Measurements from ENCODE around the gene GAMT.
A peak's percentile ranks its signal among the peaks of the same experiment; 100 is the strongest.

GAMT gene

DNA sequence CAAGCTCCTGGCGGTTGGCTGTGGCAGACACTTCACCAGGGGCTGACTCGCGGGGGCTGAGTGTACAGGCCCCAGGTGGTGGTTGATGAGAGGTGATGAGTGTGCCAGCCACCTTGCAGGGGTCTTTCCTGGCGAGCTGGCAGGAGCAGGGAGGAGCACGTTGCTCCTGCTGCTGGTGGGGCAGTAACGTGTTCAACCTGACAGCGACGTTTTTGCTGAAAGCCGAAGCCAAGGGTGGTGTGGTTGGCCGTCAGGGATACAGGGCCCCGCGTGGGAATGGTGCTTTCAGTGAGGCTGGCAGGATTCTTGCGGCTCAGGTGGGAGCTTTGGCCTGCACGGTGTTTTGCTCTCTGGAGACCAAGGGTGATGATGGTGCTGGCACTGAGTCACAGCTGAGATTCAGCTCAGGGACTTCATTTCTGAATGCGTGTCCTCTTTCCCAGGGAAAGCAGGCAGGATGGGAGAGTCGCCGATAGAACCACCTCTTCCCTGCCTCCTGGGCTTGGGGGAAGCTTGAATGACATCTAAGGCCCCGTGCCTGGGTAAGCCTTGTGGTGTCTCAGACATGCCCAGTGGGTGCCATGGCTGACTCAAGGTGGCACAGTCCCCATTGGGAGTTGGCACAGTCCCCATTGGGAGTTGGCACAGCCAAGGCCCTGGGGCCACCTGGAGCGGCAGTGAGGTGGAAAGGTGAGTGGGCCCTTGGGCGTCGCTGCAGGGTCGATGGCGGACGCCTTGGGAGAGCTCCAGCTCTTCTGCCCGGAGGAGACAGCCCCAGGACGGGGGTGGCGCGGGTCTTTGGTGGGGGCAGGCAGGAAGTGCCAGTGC lies 14.9 kb upstream of the GAMT start:
- Histone ChIP-seq H3K4me1 (ENCODE audit: insufficient read depth, low read length) (peaks cover 11% of the 10 kb centered on the region), H3K27ac (ENCODE audit: low read depth, low read length) (peak overlapping the region; percentile 69; the same call in 1 of the 2 replicates), H3K9me3 (ENCODE audit: insufficient read depth, low read depth, low read length) (no peaks in the 10 kb centered on the region), H3K9ac (ENCODE audit: low read depth, low read length) (peak overlapping the region; percentile 33), H3K4me3 (ENCODE audit: low read length) (peak overlapping the region; percentile 27), H3K36me3 (ENCODE audit: insufficient read depth, low read length) (peaks cover 48% of the 10 kb centered on the region), H3K27me3 (ENCODE audit: insufficient read depth, low read length) (no peaks in the 10 kb centered on the region)
- WGBS = 83% methylated on average over 28 of the region's 28 CpGs

- Histone ChIP-seq H3K27me3 (ENCODE audit: insufficient read depth, low read length) (no peaks in the 10 kb centered on the region), H3K4me3 (ENCODE audit: low read length) (no peak overlapping the region), H3K4me1 (ENCODE audit: insufficient read depth, low read length) (peaks cover 25% of the 10 kb centered on the region), H3K9ac (ENCODE audit: low read depth, low read length) (no peak overlapping the region), H3K27ac (ENCODE audit: low read depth, low read length) (no peak overlapping the region; the same call in 1 of the 2 replicates), H3K9me3 (ENCODE audit: insufficient read depth, low read depth, low read length) (no peaks in the 10 kb centered on the region), H3K36me3 (ENCODE audit: insufficient read depth, low read length) (peaks cover 34% of the 10 kb centered on the region)
- 95% methylated on average over 36 of the region's 36 CpGs for WGBS
These were observed 11.9 kb upstream of the GAMT start for GRCh38 chr19:1412995-1413800.

GRCh38 chr19:1412323-1412923 lies 11.1 kb upstream of the GAMT start:
- Histone ChIP-seq H3K27me3 (ENCODE audit: insufficient read depth, low read length) (no peaks in the 10 kb centered on the region), H3K9ac (ENCODE audit: low read depth, low read length) (no peak overlapping the region), H3K4me3 (ENCODE audit: low read length) (no peak overlapping the region), H3K4me1 (ENCODE audit: insufficient read depth, low read length) (peaks cover 25% of the 10 kb centered on the region), H3K27ac (ENCODE audit: low read depth, low read length) (no peak overlapping the region), H3K9me3 (ENCODE audit: insufficient read depth, low read depth, low read length) (no peaks in the 10 kb centered on the region), H3K36me3 (ENCODE audit: insufficient read depth, low read length) (peaks cover 27% of the 10 kb centered on the region)
- WGBS = 94% methylated on average over 21 of the region's 21 CpGs

- H3K4me3 ChIP-seq (ENCODE audit: low read length) = no peak overlapping the region
- H3K9me3 ChIP-seq (ENCODE audit: insufficient read depth, low read depth, low read length) = no peaks in the 10 kb centered on the region
- WGBS = 92% methylated on average over 29 of the region's 29 CpGs
- no peak overlapping the region; the same call in 1 of the 2 replicates for H3K9ac ChIP-seq (ENCODE audit: low read depth, low read length)
- H3K27me3 ChIP-seq (ENCODE audit: insufficient read depth, low read length) = no peaks in the 10 kb centered on the region
- H3K36me3 ChIP-seq (ENCODE audit: insufficient read depth, low read length) = peaks cover 23% of the 10 kb centered on the region
- peaks cover 25% of the 10 kb centered on the region for H3K4me1 ChIP-seq (ENCODE audit: insufficient read depth, low read length)
- no peak overlapping the region for H3K27ac ChIP-seq (ENCODE audit: low read depth, low read length)
These were observed 10.2 kb upstream of the GAMT start for GRCh38 chr19:1411255-1412191.

DNA sequence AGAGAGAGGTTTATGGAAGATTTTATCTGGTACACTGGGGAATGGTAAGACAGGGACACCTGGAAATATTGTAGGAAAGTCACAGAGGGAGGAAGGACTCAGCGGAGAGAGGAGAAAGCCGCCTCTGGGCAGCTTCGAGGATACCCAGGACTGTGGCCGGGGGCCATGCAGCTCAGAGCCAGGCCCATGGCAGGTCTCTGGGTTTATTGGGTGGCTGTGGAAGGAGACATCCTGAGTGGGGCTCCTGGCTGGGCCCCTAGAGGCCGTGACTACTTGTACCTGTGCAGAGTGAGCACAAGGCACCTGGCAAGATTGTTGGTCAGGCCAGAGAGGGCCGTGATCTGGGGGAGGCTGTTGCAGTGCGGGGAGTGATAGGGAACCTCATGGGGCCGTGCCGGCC lies 9.4 kb upstream of the GAMT start:
- 93% methylated on average over 9 of the region's 9 CpGs for WGBS
- Histone ChIP-seq H3K9ac (ENCODE audit: low read depth, low read length) (no peak overlapping the region; the same call in 1 of the 2 replicates), H3K27me3 (ENCODE audit: insufficient read depth, low read length) (no peaks in the 10 kb centered on the region), H3K9me3 (ENCODE audit: insufficient read depth, low read depth, low read length) (no peaks in the 10 kb centered on the region), H3K4me3 (ENCODE audit: low read length) (no peak overlapping the region), H3K27ac (ENCODE audit: low read depth, low read length) (no peak overlapping the region; the same call in 1 of the 2 replicates), H3K4me1 (ENCODE audit: insufficient read depth, low read length) (peaks cover 17% of the 10 kb centered on the region), H3K36me3 (ENCODE audit: insufficient read depth, low read length) (peaks cover 23% of the 10 kb centered on the region)

DNA sequence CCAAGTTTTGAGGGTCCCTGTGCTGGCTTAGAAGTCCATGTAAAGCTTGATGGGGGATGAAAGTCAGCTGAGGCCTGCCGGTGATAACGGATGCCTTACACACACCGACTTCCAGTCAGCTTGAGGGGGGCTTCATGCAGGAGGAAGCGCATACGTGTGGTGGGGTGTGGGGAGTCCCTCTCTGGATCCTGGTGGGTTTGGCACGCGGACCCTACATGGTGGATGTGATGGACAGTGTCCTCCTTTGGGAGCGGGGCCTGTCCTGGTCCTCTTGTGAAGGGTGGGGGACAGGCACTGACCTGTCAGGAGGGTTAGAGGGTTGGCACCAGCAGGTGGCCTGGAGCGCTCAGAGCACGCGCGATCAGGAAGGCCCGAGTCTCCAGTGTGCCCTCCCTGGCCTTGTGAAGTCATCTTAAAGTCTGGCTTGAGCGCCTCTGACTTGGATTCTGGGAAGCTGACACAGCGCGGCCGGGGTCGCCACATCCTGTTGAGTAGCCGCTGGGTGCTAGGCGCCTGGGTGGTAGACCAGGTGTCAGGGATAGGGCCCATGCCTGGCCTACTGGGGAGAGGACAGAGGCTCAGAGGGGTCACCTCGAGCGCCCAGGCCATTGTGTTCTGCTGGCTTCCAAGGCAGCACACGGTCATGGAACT lies 8.9 kb upstream of the GAMT start:
- WGBS = 92% methylated on average over 23 of the region's 23 CpGs

DNA sequence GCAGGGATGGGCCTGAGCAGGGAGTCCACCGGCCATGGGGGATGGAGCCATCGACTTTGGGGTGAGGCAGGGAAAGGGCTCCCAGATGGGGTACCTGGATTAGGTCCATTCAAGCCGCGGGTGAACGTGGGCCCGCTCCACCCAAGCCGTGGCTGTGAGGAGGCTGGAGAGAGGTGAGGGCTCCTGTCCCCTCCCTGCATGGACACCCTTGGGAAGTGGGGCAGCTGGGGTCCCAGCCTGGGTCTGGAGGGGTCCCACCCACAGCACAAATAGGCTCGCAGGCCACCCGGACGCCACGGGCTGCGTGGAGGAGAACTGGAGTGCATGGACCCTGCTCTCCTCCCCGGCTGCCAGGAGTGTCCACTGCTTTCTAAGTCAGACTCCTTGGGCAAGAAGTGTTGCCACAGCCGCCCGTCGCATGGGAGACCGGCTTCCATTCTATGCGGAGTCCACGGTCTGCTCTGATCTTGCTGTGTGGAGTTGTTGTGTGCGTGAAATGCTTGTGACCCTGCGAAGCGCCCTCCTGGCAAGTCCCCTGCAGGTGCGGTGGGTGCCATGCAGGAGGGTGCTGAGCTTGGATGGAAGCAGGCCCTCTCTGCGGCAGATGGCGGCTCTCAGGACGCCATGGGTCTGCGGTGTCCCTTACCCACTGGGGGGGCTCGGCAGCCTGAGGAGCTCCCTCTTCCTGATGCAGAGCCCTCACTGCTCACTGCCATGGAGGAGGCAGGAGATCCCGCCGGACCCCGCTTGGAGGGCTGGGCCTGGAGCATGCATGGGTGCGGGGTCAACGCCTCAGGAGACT lies 8.1 kb upstream of the GAMT start:
- peak overlapping the region; percentile 82; the same call in 1 of the 2 replicates for H3K27ac ChIP-seq (ENCODE audit: low read depth, low read length)
- peaks cover 14% of the 10 kb centered on the region for H3K4me1 ChIP-seq (ENCODE audit: insufficient read depth, low read length)
- WGBS = 85% methylated on average over 33 of the region's 33 CpGs
- H3K9me3 ChIP-seq (ENCODE audit: insufficient read depth, low read depth, low read length) = no peaks in the 10 kb centered on the region
- H3K9ac ChIP-seq (ENCODE audit: low read depth, low read length) = peak overlapping the region; percentile 89
- peak overlapping the region; percentile 83 for H3K4me3 ChIP-seq (ENCODE audit: low read length)
- H3K27me3 ChIP-seq (ENCODE audit: insufficient read depth, low read length) = no peaks in the 10 kb centered on the region
- H3K36me3 ChIP-seq (ENCODE audit: insufficient read depth, low read length) = peaks cover 23% of the 10 kb centered on the region

More for the DNA sequence above, 8.9 kb upstream of the GAMT start:
- no peaks in the 10 kb centered on the region for H3K9me3 ChIP-seq (ENCODE audit: insufficient read depth, low read depth, low read length)
- H3K4me1 ChIP-seq (ENCODE audit: insufficient read depth, low read length) = peaks cover 14% of the 10 kb centered on the region
- 0 out of 2 replicates have a peak overlapping the region, but pooled peaks have one; percentile 89 for H3K9ac ChIP-seq (ENCODE audit: low read depth, low read length)
- H3K27me3 ChIP-seq (ENCODE audit: insufficient read depth, low read length) = no peaks in the 10 kb centered on the region
- H3K27ac ChIP-seq (ENCODE audit: low read depth, low read length) = peak overlapping the region; percentile 18; the same call in 1 of the 2 replicates
- H3K36me3 ChIP-seq (ENCODE audit: insufficient read depth, low read length) = peaks cover 23% of the 10 kb centered on the region
- H3K4me3 ChIP-seq (ENCODE audit: low read length) = peak overlapping the region; percentile 83; the same call in 1 of the 2 replicates

- 1% methylated on average over 65 of the region's 69 CpGs for WGBS
- Histone ChIP-seq H3K4me1 (ENCODE audit: insufficient read depth, low read length) (peaks cover 14% of the 10 kb centered on the region), H3K27ac (ENCODE audit: low read depth, low read length) (peak overlapping the region; percentile 82), H3K27me3 (ENCODE audit: insufficient read depth, low read length) (no peaks in the 10 kb centered on the region), H3K4me3 (ENCODE audit: low read length) (peak overlapping the region; percentile 83), H3K36me3 (ENCODE audit: insufficient read depth, low read length) (peaks cover 21% of the 10 kb centered on the region), H3K9ac (ENCODE audit: low read depth, low read length) (peak overlapping the region; percentile 89), H3K9me3 (ENCODE audit: insufficient read depth, low read depth, low read length) (no peaks in the 10 kb centered on the region)
These were observed 7.2 kb upstream of the GAMT start for GRCh38 chr19:1408300-1409203.
